IMR-90 (cell line): ENCODE measurements around the gene SPEG.

Experiments used
- BHLHE40 ChIP-seq: fragments of 150-350 bp; IDR thresholded peaks from 2 replicates; pipeline ENCODE4 v1.6.1; 2016; ENCODE audit warnings: mild to moderate bottlenecking, low read depth, low read length
- CTCF ChIP-seq: conservative IDR thresholded peaks from 2 replicates; pipeline ENCODE4 v1.5.1; 2012; ENCODE audit warnings: mild to moderate bottlenecking, low read depth, low read length, improper control_type of control experiment
- MAFK ChIP-seq: IDR thresholded peaks from 2 replicates; pipeline ENCODE4 v1.6.1; 2012; ENCODE audit warnings: low read depth, low read length, improper control_type of control experiment
- MXI1 ChIP-seq: IDR thresholded peaks from 2 replicates; pipeline ENCODE4 v1.6.1; 2012; ENCODE audit warnings: low read depth, mild to moderate bottlenecking, low read length, moderate library complexity, borderline replicate concordance
- NFE2L2 ChIP-seq: fragments of 150-350 bp; IDR thresholded peaks from 2 replicates; pipeline ENCODE4 v1.6.1; 2016; ENCODE audit warnings: low read depth, mild to moderate bottlenecking, low read length
- POLR2A ChIP-seq: IDR thresholded peaks from 2 replicates; pipeline ENCODE4 v1.6.1; 2012; ENCODE audit warnings: mild to moderate bottlenecking, low read depth, low read length
- RAD21 ChIP-seq: IDR thresholded peaks from 2 replicates; pipeline ENCODE4 v1.6.1; 2012; ENCODE audit warnings: low read length, improper control_type of control experiment
- RCOR1 ChIP-seq: IDR thresholded peaks from 2 replicates; pipeline ENCODE4 v1.6.1; 2012; ENCODE audit warnings: mild to moderate bottlenecking, low read length, improper control_type of control experiment; ENCODE audit not compliant: insufficient replicate concordance
- RFX5 ChIP-seq: IDR thresholded peaks from 2 replicates; pipeline ENCODE4 v1.8.0; 2012; ENCODE audit warnings: low read depth, mild to moderate bottlenecking, low read length, moderate library complexity
- SMC3 ChIP-seq: fragments of 150-350 bp; IDR thresholded peaks from 2 replicates; pipeline ENCODE4 v1.6.1; 2016; ENCODE audit warnings: low read depth, mild to moderate bottlenecking, antibody characterized with exemption, low read length, moderate library complexity
- USF2 ChIP-seq: fragments of 150-350 bp; IDR thresholded peaks from 2 replicates; pipeline ENCODE4 v1.6.1; 2017; ENCODE audit warnings: mild to moderate bottlenecking, antibody characterized with exemption, low read length, low read depth

- no peak for TF ChIP-seq CTCF
- TF ChIP-seq SMC3, result no peak
- TF ChIP-seq RFX5, result no peak
- no peak for TF ChIP-seq NFE2L2
- TF ChIP-seq POLR2A, result no peak
- no peak for TF ChIP-seq MXI1
- TF ChIP-seq RAD21, result no peak
- TF ChIP-seq BHLHE40, result no peak
- no peak for TF ChIP-seq USF2
- TF ChIP-seq MAFK, result no peak
- TF ChIP-seq RCOR1, result no peak
Observed at GRCh38 chr2:219507581-219508443, 73.2 kb downstream of the SPEG start.
